Endometrium (tissue), 2 donors: ENCODE results near the gene RBM20.
A peak's percentile ranks its signal among the peaks of the same experiment; 100 is the strongest.
"Not testable (repeated sequence)": the region's sequence is repeated elsewhere in the genome, so short reads cannot be mapped to it uniquely, and the experiment has no call there.

Source experiments
- FAIRE-seq: peaks from 2 replicates; lab custom pipeline; 2012; peaks lifted over from hg19 to GRCh38; lab: Jason Lieb, UNC
- donor health status: control.
- donor health status: control.

The RBM20 gene

GRCh38 chr10:110649347-110650264, 5.5 kb downstream of the RBM20 start:
- FAIRE-seq = no peak

- no peak for FAIRE-seq
Measured at GRCh38 chr10:110650265-110650668, 6.1 kb downstream of the RBM20 start.

- FAIRE-seq = peak; percentile 51
Measured at GRCh38 chr10:110651044-110651958, 7.2 kb downstream of the RBM20 start.

- no peak for FAIRE-seq
Measured at GRCh38 chr10:110652475-110653118, 8.5 kb downstream of the RBM20 start.

- no peak for FAIRE-seq
Measured at GRCh38 chr10:110655320-110655719, 11.2 kb downstream of the RBM20 start.

- FAIRE-seq = no peak
Measured at GRCh38 chr10:110656612-110657011, 12.5 kb downstream of the RBM20 start.

- no peak for FAIRE-seq
Measured at GRCh38 chr10:110657973-110658691, 14.0 kb downstream of the RBM20 start.

GRCh38 chr10:110659558-110659957, 15.4 kb downstream of the RBM20 start:
- no peak for FAIRE-seq

- FAIRE-seq = not testable (repeated sequence)
Measured at GRCh38 chr10:110660289-110660688, 16.2 kb downstream of the RBM20 start.

GRCh38 chr10:110661292-110661691, 17.2 kb downstream of the RBM20 start:
- no peak for FAIRE-seq

- no peak for FAIRE-seq
Measured at GRCh38 chr10:110664483-110665420, 20.6 kb downstream of the RBM20 start.

- FAIRE-seq = not testable (repeated sequence)
Measured at GRCh38 chr10:110666259-110666658, 22.1 kb downstream of the RBM20 start.

- FAIRE-seq = no peak
Measured at GRCh38 chr10:110666673-110667072, 22.5 kb downstream of the RBM20 start.

GRCh38 chr10:110667620-110668343, 23.6 kb downstream of the RBM20 start:
- no peak for FAIRE-seq

- no peak for FAIRE-seq
Measured at GRCh38 chr10:110668443-110668842, 24.3 kb downstream of the RBM20 start.

GRCh38 chr10:110670335-110670734, 26.2 kb downstream of the RBM20 start:
- no peak for FAIRE-seq

- FAIRE-seq = no peak
Measured at GRCh38 chr10:110671788-110672579, 27.8 kb downstream of the RBM20 start.

- no peak for FAIRE-seq
Measured at GRCh38 chr10:110672580-110672919, 28.4 kb downstream of the RBM20 start.

GRCh38 chr10:110676016-110676415, 31.9 kb downstream of the RBM20 start:
- no peak for FAIRE-seq
